NCI-H2107 treated with DMSO at 0.1 percent for 48 hours (cell line): ENCODE measurements around the gene AHNAK.
A peak's percentile ranks its signal among the peaks of the same experiment; 100 is the strongest.
"Not testable (repeated sequence)": the region's sequence is repeated elsewhere in the genome, so short reads cannot be mapped to it uniquely, and the experiment has no call there.

Experiments used
- DNase-seq: peaks from one replicate; lab custom pipeline; 2025; ENCODE audit not compliant: unreplicated experiment; lab: John Stamatoyannopoulos, UW

AHNAK gene

DNA sequence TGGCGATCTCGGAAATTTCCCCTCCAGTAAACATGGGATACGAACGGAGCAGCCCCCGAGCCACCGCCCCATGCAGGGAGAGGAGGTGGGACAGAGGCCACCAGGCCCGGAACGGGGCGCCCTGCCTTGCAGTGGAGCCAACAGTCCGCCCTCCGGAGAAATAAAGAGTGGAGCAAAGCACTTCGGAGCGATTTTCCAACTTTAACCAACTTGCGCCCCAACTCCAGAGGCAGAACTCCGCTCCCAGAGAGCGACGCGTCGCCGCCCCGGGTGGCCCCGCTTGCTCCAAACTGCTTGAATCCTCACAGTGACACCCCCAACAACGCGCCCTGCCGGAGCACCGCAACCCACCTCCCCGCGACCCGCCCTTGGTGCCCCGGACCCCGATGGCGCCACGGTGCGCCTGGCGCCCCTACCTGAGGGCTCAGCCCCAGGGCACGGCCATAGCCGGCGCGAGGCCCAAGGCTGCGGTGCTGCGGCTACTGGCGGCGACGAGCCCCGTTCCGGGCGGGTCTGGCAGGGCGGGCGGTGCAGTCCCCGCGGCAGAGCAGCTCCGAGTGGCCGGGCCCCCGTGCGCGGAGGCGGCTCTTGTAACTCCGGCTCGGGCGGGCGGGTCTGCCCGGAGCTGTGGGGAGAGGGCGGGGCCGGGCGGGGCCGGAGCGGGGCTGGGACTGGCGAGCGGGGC is at the start of gene AHNAK:
AHNAK (minus strand) TSS at position 563 of the 685 bp plus-strand sequence. CDS start 10,708 bp downstream, outside the sequence.
- DNase-seq: no peak

- DNase-seq: no peak
Observed at GRCh38 chr11:62595124-62595523, 48.5 kb upstream of the AHNAK start.

- peak; percentile 15 for DNase-seq
Observed at GRCh38 chr11:62593434-62594044, 46.9 kb upstream of the AHNAK start.

- DNase-seq: no peak
Observed at GRCh38 chr11:62592989-62593421, 46.4 kb upstream of the AHNAK start.

DNA sequence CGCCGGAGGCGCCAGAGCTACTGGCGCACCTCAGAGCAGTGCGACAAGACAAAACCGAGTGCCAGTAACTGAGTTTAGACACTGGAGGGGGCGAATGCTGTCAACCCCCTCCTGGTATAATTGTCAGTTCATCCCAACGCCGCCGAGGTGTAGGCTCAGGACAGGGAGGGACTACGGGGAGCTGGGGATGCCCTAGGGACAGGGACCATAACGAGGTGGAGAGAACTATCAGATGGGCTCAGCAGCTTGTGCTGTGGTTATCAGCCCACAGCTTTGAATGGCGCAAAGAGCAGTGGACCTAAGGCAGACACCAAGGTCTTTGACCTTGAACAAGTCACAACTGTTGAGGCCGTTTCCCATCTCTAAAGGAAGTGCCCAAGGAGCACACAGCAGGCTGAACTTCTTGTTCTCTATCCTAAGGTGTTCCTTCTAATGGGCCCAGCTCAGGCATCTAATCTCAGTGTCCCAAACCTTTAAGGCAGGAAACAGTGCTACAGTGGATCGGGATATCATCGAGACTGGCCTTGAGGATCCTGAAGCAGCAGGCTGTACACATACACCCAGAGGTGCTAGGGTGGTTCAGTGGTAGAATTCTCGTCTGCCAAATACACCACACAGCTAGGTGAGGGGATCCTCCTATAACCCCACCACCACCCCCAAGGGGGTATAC is 45.7 kb upstream of the AHNAK start:
- no peak for DNase-seq

DNA sequence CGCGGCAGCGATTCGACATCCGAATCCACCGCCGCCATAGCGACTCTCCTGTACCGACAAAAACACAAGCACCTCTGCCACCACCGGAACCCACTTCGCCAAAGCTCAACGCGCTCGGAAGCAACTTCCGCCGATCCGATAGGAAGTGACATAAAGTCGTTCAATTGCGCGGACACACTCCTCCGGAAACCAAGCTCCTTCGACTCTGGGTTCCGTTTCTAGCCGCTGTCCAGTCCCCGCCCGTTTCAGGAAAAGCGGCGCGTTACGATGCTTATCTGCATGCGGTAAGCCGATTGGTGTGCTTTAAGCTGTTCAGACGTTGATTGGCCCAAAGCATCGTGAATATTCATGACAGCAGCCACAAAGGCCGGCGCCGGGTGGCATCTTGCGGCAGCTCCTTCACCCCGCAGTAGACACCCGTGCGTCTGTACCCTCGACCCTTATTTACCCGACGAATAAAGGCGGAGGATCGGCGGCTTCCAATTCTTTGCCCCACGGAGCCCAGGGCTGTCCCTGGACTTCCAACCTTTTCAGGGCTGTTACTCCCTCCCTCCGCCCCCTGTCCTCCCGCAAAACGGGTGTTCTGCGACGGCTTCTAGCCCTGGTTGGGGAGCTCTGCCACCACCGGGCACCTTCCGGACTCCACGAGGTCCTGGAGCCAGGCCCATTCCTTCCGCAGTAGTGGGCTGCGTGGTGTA is 45.0 kb upstream of the AHNAK start, which contains the start of gene TUT1:
TUT1 (minus strand) TSS at position 76 of the 698 bp plus-strand sequence; CDS start at position 38, 38 bp downstream.
- DNase-seq: peak; percentile 98

DNA sequence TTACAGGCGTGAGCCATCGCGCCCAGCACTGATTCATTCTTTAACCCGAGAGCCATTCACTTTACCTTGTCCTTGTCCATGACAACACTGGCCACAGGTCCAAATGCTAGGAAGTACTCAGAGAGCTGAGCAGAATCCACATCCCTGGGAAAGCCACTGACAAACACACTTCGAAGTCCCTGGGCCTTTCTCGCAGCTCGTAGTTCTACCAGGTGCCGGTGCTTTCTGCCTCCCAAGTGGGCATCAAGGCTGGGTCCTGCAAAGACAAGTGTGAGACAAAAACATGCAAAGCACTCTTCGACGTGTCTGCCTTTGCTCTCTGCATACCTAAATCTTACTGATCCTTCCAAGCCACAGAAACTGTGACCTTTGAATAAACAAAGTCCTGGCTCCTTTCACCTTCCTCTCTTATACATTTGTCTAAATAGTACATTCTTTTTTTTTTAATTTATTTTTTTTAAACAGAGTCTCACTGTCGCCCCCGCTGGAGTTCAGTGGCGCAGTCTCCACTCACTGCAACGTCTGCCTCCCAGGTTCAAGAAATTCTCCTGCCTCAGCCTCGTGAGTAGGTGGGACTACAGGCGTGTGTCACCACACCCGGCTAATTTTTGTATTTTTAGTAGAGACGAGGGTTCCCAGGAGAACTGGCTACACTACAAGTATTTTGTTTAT is 42.5 kb upstream of the AHNAK start:
- no peak for DNase-seq

GRCh38 chr11:62585356-62585755 is 38.8 kb upstream of the AHNAK start:
- DNase-seq: not testable (repeated sequence)

DNA sequence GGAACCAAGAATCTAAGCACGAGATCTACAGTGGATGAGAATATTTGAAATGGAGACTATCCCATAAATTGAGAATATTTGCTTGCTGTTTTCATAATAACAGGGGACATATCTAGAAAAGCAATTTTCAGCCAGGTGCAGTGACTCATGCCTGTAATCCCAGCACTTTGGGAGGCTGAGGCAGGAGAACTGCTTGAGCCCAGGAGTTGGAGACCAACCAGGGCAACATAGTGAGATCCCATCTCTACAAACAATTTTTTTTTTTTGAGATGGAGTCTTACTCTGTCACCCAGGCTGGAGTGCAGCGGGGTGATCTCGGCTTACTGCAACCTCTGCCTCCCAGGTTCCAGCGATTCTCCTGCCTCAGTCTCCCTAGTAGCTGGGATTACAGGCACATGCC is 35.1 kb upstream of the AHNAK start:
- DNase-seq: not testable (repeated sequence)

DNA sequence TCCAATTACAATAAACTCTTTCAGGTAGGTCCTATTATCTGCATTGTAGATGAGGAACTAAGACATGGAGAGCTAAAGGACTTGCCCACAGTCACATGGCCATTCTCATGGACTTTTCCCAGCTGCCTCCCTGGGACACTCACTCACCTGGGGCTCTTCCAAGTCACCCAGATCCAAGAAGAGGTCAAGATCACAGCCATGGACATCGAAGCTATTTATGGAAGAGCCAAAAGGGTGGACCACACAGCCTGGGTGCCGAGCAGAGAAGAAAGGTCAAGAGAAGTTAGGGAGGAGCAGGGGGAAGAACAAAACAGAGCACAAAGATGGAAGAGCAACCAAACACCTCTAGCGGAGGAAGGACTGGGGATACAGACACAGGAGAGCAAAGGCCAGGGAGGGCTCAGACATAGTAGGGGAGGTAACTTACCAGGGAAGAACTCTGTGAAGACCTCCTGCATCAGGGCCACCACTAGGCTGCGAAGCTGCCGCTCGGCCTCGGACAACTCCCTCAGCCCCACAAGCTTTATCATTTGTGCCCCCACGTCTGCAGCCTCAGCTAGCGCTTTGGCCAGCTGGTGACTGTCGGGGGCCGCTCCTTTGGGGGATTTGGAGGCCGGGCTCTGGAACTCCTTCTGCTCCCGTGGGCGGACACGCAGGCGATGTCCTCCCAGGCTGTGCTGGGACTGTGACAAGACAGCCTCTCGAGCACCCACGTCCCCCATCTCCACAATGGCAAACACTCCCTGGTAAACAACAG is 34.5 kb upstream of the AHNAK start:
- no peak for DNase-seq

DNA sequence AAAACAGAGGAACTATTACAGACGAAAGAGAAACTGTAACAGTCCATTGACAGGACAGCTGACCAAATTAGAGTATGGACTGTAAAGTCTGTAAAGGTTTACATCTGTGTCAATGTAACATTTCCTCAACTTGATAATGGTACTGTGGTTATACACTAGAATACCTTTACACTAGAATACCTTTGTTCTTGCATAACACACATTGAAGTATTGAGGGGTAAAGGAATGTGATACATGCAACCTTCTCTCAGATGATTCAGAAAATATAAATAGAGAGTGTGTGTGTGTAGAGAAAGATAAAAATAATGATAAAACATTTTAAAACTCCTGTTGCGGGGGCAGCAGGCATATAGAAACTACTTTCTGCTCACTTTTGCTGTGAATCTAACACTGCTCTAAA is 32.6 kb upstream of the AHNAK start:
- DNase-seq: no peak

- no peak for DNase-seq
Observed at GRCh38 chr11:62578541-62578940, 31.9 kb upstream of the AHNAK start.

- DNase-seq: no peak
Observed at GRCh38 chr11:62577046-62577714, 30.6 kb upstream of the AHNAK start.

DNA sequence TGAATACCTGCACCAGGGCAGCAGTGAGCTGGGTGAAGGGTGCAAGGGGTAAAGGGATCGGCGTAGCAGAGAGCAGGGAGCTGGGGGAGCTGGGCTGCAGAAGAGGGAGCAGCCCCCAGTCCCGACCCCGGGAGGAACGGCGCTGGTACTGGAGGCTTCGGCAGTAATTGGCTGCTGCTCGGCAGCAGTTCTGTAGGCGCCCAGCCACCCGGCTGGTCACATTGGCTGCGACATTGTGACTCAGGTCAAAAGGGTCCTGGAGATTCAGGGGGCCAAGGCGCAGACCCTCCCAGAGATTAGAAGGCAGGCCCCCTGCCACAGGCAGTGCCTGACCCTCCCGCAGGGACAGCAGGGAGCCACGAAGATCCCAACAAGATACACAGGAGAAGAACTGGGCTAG is 29.2 kb upstream of the AHNAK start:
- DNase-seq: no peak

- no peak for DNase-seq
Observed at GRCh38 chr11:62575156-62575555, 28.6 kb upstream of the AHNAK start.

DNA sequence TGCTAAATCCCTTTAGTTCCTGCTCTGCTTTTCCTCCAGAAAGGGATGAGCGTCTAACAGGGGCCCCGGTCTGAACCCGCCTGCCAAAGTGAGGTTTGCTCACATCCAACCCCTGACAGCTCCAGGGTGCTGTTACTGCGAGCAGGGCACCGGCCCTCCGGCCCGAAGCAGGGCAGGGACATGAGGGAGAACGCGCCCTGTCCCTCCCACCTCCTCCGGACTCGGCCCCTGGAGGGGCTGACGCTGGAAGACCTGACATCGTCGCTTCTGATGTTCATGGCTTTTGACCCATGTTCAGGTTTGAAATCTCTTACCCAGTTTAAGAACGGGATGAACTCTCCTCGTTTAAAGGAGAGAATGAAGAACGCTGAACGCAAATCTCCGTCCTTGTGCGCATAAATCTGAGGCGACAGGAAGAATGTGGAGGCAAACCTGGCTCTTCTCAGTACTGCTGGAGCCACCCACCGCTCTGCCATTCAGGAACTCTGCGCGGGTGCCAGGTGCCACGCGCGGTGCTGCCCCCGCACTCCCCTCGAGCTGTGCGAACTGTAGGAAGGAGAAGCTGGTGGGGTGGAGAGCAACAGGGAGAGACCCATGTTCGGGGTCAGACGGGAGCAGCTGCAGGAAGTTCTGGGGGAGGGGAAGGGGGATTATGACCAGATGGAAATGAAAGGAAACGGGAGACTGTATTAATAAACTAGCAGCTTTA is 27.9 kb upstream of the AHNAK start:
- no peak for DNase-seq

GRCh38 chr11:62573592-62574362 is 27.2 kb upstream of the AHNAK start, which contains the start of gene EEF1G:
Gene EEF1G, minus strand, starts transcription at chr11:62573891. Its CDS starts 49 bp downstream, at chr11:62573842.
- DNase-seq: peak; percentile 99

- DNase-seq: no peak
Observed at GRCh38 chr11:62573006-62573591, 26.5 kb upstream of the AHNAK start.
